KG1 (cell line): ENCODE results near the gene SMIM27.
"Not testable (repeated sequence)": the region's sequence is repeated elsewhere in the genome, so short reads cannot be mapped to it uniquely, and the experiment has no call there.

Source experiments
- DNase-seq: peaks from one replicate; lab custom pipeline; 2025; lab: John Stamatoyannopoulos, UW

The SMIM27 gene

GRCh38 chr9:32596936-32597335 is 44.8 kb downstream of the SMIM27 start:
- DNase-seq = no peak

- DNase-seq = not testable (repeated sequence)
Observed at GRCh38 chr9:32599021-32599420, 46.9 kb downstream of the SMIM27 start.
